Liver (tissue), 9 donors: Measurements from ENCODE around the gene SETD1A. TPM values are rescaled to one million over a fixed set of nuclear protein-coding genes. Genes with fewer than 3 reads are reported as not detected.

ENCODE experiments used
- DNase-seq: peaks from one replicate; pipeline ENCODE4 v3.0.0-alpha.2; 2017; ENCODE audit warnings: low spot score
- H3K27ac ChIP-seq, 2 donors: one replicate each; pipeline ENCODE4 v1.7.0; 2013; ENCODE audit warnings: inconsistent platforms in 2 of 2, low read length in 2 of 2, control low read depth in 1 of 2, low read depth in 1 of 2, mild to moderate bottlenecking in 1 of 2
- H3K27me3 ChIP-seq, 4 donors: one replicate each; pipeline versions ENCODE4 v1.6.1 to v1.7.0; 2013; ENCODE audit warnings: low read length in 3 of 4, inconsistent platforms in 1 of 4, mild to moderate bottlenecking in 1 of 4, moderate library complexity in 1 of 4; ENCODE audit not compliant: control insufficient read depth in 4 of 4, insufficient read depth in 4 of 4
- H3K36me3 ChIP-seq, 4 donors: one replicate each; pipeline versions ENCODE4 v1.6.1 to v1.7.0; 2013; ENCODE audit warnings: low read length in 3 of 4, mild to moderate bottlenecking in 3 of 4, low read depth in 1 of 4, moderate library complexity in 1 of 4; ENCODE audit not compliant: control insufficient read depth in 4 of 4, insufficient read depth in 3 of 4
- H3K4me1 ChIP-seq, 4 donors: one replicate each; pipeline versions ENCODE4 v1.6.1 to v1.7.0; 2013; ENCODE audit warnings: low read length in 3 of 4, mild to moderate bottlenecking in 3 of 4, moderate library complexity in 1 of 4; ENCODE audit not compliant: control insufficient read depth in 4 of 4, insufficient read depth in 4 of 4
- H3K4me3 ChIP-seq, 3 donors: one replicate each; pipeline versions ENCODE4 v1.6.1 to v1.7.0; 2013; ENCODE audit warnings: low read length in 3 of 3, control low read depth in 1 of 3, low read depth in 1 of 3, mild to moderate bottlenecking in 1 of 3
- H3K9ac ChIP-seq, 2 donors: one replicate each; pipeline ENCODE4 v1.7.0; 2013; ENCODE audit warnings: low read length in 2 of 2, mild to moderate bottlenecking in 2 of 2, moderate library complexity in 2 of 2, control low read depth in 1 of 2, low read depth in 1 of 2
- H3K9me3 ChIP-seq, 4 donors: one replicate each; pipeline versions ENCODE4 v1.6.1 to v1.7.0; 2013; ENCODE audit warnings: low read length in 3 of 4; ENCODE audit not compliant: control insufficient read depth in 4 of 4
- ATF3 ChIP-seq: IDR thresholded peaks from 2 replicates; pipeline ENCODE4 v1.6.1; 2016; ENCODE audit warnings: antibody characterized with exemption
- EGR1 ChIP-seq, 2 donors: IDR thresholded peaks; 2 replicates each; pipeline ENCODE4 v1.6.1; 2016 to 2018; ENCODE audit warnings: antibody characterized with exemption in 2 of 2, low read depth in 2 of 2
- FOXA1 ChIP-seq: IDR thresholded peaks from 2 replicates; pipeline ENCODE4 v1.6.1; 2016; ENCODE audit warnings: antibody characterized with exemption
- FOXA2 ChIP-seq: IDR thresholded peaks from 2 replicates; pipeline ENCODE4 v1.6.1; 2016; ENCODE audit warnings: antibody characterized with exemption
- GABPA ChIP-seq, 2 donors: IDR thresholded peaks in 1 of 2; conservative IDR thresholded peaks in 1 of 2; 2 replicates each; pipeline ENCODE4 v1.6.1; 2016; ENCODE audit warnings: antibody characterized with exemption in 2 of 2, mild to moderate bottlenecking in 1 of 2, moderate library complexity in 1 of 2
- HNF4A ChIP-seq, 2 donors: conservative IDR thresholded peaks; 2 replicates each; pipeline ENCODE4 v1.6.1; 2016; ENCODE audit warnings: antibody characterized with exemption in 2 of 2, mild to moderate bottlenecking in 2 of 2
- HNF4G ChIP-seq: IDR thresholded peaks from 2 replicates; pipeline ENCODE4 v1.6.1; 2016; ENCODE audit warnings: antibody characterized with exemption
- JUND ChIP-seq, 2 donors: IDR thresholded peaks; 2 replicates each; pipeline ENCODE4 v1.6.1; 2016; ENCODE audit warnings: antibody characterized with exemption in 2 of 2
- NR2F2 ChIP-seq: IDR thresholded peaks from 2 replicates; pipeline ENCODE4 v1.6.1; 2016; ENCODE audit warnings: antibody characterized with exemption
- RAD21 ChIP-seq, 2 donors: IDR thresholded peaks; 2 replicates each; pipeline ENCODE4 v1.6.1; 2016; ENCODE audit warnings: antibody characterized with exemption in 2 of 2, mild to moderate bottlenecking in 2 of 2
- REST ChIP-seq: IDR thresholded peaks from 2 replicates; pipeline ENCODE4 v1.6.1; 2016; ENCODE audit warnings: antibody characterized with exemption, mild to moderate bottlenecking
- RXRA ChIP-seq, 2 donors: IDR thresholded peaks; 2 replicates each; pipeline ENCODE4 v1.6.1; 2017 to 2018; ENCODE audit warnings: antibody characterized with exemption in 2 of 2, mild to moderate bottlenecking in 1 of 2
- SP1 ChIP-seq: IDR thresholded peaks from 2 replicates; pipeline ENCODE4 v1.6.1; 2018; ENCODE audit warnings: antibody characterized with exemption, mild to moderate bottlenecking
- TAF1 ChIP-seq: conservative IDR thresholded peaks from 2 replicates; pipeline ENCODE4 v1.6.1; 2016; ENCODE audit warnings: antibody characterized with exemption, mild to moderate bottlenecking
- YY1 ChIP-seq: IDR thresholded peaks from 2 replicates; pipeline ENCODE4 v1.6.1; 2016; ENCODE audit warnings: antibody characterized with exemption, mild to moderate bottlenecking
- WGBS: extraction: QIAGEN DNeasy Blood & Tissue Kit; methylation state at CpG from one replicate; pipeline ENCODE4 v1.1.7; 2013; 5-methylcytosine and 5-hydroxymethylcytosine counted together
- polyA plus RNA-seq, 2 donors: library from polyadenylated mRNA; stranded (reverse) in 1 of 2; unstranded in 1 of 2; fragments of 200-250 nt in 1 of 2; fragments of >200 nt in 1 of 2; fragmentation: Nextera tagmentation in 1 of 2; extraction: Ambion mirVana in 1 of 2; gene quantifications; one replicate each; pipeline versions ENCODE4 v1.2.1 to v1.2.3, GENCODE V29; 2013 to 2015
- total RNA-seq, 2 donors: library from RNA; depleted of rRNA; stranded (reverse); fragments of >200 nt; gene quantifications; one replicate each; pipeline ENCODE4 v1.2.3, GENCODE V29; 2014
- TF ChIP-seq, protein P1 (sequence below): IDR thresholded peaks from 2 replicates; pipeline ENCODE4 v1.6.1; 2016; ENCODE audit warnings: antibody characterized with exemption
- TF ChIP-seq, protein P2 (sequence below): fragments of 150-350 bp; IDR thresholded peaks from 2 replicates; pipeline ENCODE4 v1.5.1; 2017; ENCODE audit warnings: improper control_type of control experiment, low read depth, low read length; ENCODE audit not compliant: missing input control
- TF ChIP-seq, protein P3 (sequence below): IDR thresholded peaks from 2 replicates; pipeline ENCODE4 v1.6.1; 2016; ENCODE audit warnings: antibody characterized with exemption
- donor health status: healthy.
- donor health status: healthy.
- donor health status: healthy.
- donor health status: healthy.
- donor health status: healthy.

Gene SETD1A
- total and polyA plus RNA-seq, 4 donors = 2.7 to 4.9 (median 3.7) TPM

GRCh38 chr16:31006589-31006988 is 49.0 kb downstream of the SETD1A start:
- Histone ChIP-seq H3K27me3 (peaks cover 0 to 4% (median 0%) of the 10 kb centered on the region in 4 donors), H3K9me3 (no peaks in the 10 kb centered on the region), H3K4me1 (peaks cover 0 to 6% (median 4%) of the 10 kb centered on the region in 4 donors), H3K9ac (no peak overlapping the region), H3K27ac (no peak overlapping the region), H3K4me3 (no peak overlapping the region), H3K36me3 (no peaks in the 10 kb centered on the region)
- TF ChIP-seq HNF4G (no peak), FOXA2 (no peak), JUND (IDR thresholded peaks at IDR 0.05) (no peak), TAF1 (no peak), GABPA (IDR thresholded peaks at IDR 0.05 in 1 of 2, conservative IDR thresholded peaks at IDR 0.05 in 1 of 2) (no peak), ATF3 (no peak), REST (no peak), HNF4A (conservative IDR thresholded peaks at IDR 0.05) (no peak), SP1 (no peak), RAD21 (IDR thresholded peaks at IDR 0.05) (no peak), RXRA (IDR thresholded peaks at IDR 0.05) (no peak), NR2F2 (no peak), FOXA1 (no peak), EGR1 (IDR thresholded peaks at IDR 0.05; ENCODE audit: low read depth in 2 of 2) (no peak), YY1 (no peak)
- TF ChIP-seq, protein P1, sequence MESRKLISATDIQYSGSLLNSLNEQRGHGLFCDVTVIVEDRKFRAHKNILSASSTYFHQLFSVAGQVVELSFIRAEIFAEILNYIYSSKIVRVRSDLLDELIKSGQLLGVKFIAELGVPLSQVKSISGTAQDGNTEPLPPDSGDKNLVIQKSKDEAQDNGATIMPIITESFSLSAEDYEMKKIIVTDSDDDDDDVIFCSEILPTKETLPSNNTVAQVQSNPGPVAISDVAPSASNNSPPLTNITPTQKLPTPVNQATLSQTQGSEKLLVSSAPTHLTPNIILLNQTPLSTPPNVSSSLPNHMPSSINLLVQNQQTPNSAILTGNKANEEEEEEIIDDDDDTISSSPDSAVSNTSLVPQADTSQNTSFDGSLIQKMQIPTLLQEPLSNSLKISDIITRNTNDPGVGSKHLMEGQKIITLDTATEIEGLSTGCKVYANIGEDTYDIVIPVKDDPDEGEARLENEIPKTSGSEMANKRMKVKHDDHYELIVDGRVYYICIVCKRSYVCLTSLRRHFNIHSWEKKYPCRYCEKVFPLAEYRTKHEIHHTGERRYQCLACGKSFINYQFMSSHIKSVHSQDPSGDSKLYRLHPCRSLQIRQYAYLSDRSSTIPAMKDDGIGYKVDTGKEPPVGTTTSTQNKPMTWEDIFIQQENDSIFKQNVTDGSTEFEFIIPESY = no peak
- TF ChIP-seq, protein P2, sequence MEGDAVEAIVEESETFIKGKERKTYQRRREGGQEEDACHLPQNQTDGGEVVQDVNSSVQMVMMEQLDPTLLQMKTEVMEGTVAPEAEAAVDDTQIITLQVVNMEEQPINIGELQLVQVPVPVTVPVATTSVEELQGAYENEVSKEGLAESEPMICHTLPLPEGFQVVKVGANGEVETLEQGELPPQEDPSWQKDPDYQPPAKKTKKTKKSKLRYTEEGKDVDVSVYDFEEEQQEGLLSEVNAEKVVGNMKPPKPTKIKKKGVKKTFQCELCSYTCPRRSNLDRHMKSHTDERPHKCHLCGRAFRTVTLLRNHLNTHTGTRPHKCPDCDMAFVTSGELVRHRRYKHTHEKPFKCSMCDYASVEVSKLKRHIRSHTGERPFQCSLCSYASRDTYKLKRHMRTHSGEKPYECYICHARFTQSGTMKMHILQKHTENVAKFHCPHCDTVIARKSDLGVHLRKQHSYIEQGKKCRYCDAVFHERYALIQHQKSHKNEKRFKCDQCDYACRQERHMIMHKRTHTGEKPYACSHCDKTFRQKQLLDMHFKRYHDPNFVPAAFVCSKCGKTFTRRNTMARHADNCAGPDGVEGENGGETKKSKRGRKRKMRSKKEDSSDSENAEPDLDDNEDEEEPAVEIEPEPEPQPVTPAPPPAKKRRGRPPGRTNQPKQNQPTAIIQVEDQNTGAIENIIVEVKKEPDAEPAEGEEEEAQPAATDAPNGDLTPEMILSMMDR = no peak
- TF ChIP-seq, protein P3, sequence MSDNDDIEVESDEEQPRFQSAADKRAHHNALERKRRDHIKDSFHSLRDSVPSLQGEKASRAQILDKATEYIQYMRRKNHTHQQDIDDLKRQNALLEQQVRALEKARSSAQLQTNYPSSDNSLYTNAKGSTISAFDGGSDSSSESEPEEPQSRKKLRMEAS = no peak
- 93% methylated on average over 8 of the region's 8 CpGs for WGBS
- no peak for DNase-seq
